ENCODE results near the gene CDH12.

DNA sequence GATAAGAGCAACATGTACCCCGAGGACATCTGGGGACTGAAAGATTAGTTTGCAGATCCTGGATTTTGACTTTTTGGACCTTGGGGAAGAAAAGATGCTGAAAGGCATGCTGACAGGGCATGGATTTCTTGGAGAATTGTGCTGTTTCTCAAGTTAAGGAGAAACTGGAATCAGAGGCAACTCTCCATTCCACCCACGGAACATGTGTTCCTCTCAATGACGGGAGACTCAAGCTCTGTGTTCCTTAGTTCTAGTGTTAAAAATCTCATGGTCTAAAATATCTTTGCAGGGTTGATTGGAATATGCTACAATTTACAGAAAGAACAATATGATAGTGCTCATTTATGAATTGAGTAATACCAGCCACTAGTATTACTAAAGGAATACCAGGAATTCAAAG, 34.4 kb upstream of the CDH12 start:
- TF ChIP-seq, protein P1, sequence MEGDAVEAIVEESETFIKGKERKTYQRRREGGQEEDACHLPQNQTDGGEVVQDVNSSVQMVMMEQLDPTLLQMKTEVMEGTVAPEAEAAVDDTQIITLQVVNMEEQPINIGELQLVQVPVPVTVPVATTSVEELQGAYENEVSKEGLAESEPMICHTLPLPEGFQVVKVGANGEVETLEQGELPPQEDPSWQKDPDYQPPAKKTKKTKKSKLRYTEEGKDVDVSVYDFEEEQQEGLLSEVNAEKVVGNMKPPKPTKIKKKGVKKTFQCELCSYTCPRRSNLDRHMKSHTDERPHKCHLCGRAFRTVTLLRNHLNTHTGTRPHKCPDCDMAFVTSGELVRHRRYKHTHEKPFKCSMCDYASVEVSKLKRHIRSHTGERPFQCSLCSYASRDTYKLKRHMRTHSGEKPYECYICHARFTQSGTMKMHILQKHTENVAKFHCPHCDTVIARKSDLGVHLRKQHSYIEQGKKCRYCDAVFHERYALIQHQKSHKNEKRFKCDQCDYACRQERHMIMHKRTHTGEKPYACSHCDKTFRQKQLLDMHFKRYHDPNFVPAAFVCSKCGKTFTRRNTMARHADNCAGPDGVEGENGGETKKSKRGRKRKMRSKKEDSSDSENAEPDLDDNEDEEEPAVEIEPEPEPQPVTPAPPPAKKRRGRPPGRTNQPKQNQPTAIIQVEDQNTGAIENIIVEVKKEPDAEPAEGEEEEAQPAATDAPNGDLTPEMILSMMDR (IDR thresholded peaks at IDR 0.05; ENCODE audit: insufficient read depth, low read length), result no peak
- TF ChIP-seq, protein P2, sequence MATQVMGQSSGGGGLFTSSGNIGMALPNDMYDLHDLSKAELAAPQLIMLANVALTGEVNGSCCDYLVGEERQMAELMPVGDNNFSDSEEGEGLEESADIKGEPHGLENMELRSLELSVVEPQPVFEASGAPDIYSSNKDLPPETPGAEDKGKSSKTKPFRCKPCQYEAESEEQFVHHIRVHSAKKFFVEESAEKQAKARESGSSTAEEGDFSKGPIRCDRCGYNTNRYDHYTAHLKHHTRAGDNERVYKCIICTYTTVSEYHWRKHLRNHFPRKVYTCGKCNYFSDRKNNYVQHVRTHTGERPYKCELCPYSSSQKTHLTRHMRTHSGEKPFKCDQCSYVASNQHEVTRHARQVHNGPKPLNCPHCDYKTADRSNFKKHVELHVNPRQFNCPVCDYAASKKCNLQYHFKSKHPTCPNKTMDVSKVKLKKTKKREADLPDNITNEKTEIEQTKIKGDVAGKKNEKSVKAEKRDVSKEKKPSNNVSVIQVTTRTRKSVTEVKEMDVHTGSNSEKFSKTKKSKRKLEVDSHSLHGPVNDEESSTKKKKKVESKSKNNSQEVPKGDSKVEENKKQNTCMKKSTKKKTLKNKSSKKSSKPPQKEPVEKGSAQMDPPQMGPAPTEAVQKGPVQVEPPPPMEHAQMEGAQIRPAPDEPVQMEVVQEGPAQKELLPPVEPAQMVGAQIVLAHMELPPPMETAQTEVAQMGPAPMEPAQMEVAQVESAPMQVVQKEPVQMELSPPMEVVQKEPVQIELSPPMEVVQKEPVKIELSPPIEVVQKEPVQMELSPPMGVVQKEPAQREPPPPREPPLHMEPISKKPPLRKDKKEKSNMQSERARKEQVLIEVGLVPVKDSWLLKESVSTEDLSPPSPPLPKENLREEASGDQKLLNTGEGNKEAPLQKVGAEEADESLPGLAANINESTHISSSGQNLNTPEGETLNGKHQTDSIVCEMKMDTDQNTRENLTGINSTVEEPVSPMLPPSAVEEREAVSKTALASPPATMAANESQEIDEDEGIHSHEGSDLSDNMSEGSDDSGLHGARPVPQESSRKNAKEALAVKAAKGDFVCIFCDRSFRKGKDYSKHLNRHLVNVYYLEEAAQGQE (IDR thresholded peaks at IDR 0.05; ENCODE audit: insufficient replicate concordance, low read depth), result no peak
- TF ChIP-seq POLR2AphosphoS5 (IDR thresholded peaks at IDR 0.05; ENCODE audit: low read depth) (no peak), GABPA (IDR thresholded peaks at IDR 0.05; ENCODE audit: low read depth) (no peak), SPI1 (IDR thresholded peaks at IDR 0.05; ENCODE audit: borderline replicate concordance, low read depth) (no peak)
